Omental fat pad (tissue), 4 donors: ENCODE measurements around the gene CDK4. TPM values are rescaled to one million over a fixed set of nuclear protein-coding genes. Genes with fewer than 3 reads are reported as not detected.

Experiments
- ATAC-seq: fragments of 150-250 bp; one replicate; pipeline ENCODE4 v1.9.1; 2016; ENCODE audit warnings: mild to moderate bottlenecking, moderate library complexity; ENCODE audit not compliant: low FRiP score
- DNase-seq: peaks from one replicate; pipeline ENCODE4 v3.0.0-alpha.2; 2019; ENCODE audit warnings: low spot score
- total RNA-seq, 4 donors: library from RNA; depleted of rRNA; stranded (reverse); fragments of >200 nt; gene quantifications; one replicate each; pipeline ENCODE4 v1.1.0, GENCODE V29; 2016
- TF ChIP-seq, protein P1 (sequence below), 3 donors: fragments of 450-650 bp; IDR thresholded peaks; one replicate each; pipeline ENCODE4 v1.5.1; 2016 to 2017; ENCODE audit warnings: antibody characterized with exemption in 3 of 3, mild to moderate bottlenecking in 3 of 3, moderate library complexity in 2 of 3

CDK4 gene
- total RNA-seq = 10 to 100 TPM; 81.9 to 96.2 (median 89.0) TPM

DNA sequence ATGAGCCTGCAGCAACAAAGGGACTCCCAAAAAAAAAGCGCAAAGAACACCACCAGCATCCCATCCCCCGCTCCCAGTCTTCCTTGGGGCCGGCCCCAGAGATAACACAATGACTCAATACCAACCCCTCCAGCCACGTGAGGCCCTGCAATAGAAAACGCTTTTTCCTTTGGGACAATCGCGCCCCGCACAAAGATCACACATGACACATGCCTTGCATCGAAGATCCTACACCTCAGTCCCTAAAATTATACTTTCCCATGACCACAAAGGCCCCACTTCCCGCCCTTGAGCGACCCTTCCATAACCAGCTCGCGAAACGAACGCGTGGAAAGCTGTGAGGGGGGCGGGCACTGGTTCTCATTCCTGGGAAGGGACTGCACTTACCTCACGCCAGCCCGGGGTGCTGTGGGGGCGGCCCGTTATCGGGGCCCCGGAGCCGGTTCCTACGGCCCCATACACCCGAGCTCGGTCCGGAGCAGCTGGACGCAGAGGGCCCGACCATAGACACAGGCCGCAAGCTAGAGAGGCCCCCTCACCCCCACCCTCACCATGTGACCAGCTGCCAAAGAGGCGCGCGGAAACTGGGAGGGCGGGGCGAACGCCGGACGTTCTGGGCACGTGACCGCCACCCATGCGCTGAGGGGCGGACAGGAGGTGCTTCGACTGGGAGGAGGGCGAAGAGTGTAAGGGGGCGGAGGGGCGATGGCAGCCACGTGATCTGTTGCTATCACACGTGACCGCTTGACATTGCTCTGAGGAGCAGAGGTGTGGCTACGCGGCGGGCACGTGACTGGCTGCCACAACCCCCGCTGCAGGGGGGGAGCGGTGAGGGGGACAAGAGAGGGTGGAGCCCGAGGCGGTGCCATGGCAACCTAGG lies at the start of gene CDK4:
Gene CDK4 (minus strand): TSS at position 523 of the 880 bp plus-strand sequence. CDS start 593 bp downstream, outside the sequence.
- TF ChIP-seq, protein P1, sequence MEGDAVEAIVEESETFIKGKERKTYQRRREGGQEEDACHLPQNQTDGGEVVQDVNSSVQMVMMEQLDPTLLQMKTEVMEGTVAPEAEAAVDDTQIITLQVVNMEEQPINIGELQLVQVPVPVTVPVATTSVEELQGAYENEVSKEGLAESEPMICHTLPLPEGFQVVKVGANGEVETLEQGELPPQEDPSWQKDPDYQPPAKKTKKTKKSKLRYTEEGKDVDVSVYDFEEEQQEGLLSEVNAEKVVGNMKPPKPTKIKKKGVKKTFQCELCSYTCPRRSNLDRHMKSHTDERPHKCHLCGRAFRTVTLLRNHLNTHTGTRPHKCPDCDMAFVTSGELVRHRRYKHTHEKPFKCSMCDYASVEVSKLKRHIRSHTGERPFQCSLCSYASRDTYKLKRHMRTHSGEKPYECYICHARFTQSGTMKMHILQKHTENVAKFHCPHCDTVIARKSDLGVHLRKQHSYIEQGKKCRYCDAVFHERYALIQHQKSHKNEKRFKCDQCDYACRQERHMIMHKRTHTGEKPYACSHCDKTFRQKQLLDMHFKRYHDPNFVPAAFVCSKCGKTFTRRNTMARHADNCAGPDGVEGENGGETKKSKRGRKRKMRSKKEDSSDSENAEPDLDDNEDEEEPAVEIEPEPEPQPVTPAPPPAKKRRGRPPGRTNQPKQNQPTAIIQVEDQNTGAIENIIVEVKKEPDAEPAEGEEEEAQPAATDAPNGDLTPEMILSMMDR (IDR thresholded peaks at IDR 0.05) = no peak
- peak; percentile 94 for DNase-seq
- ATAC-seq = peak; percentile 90

DNA sequence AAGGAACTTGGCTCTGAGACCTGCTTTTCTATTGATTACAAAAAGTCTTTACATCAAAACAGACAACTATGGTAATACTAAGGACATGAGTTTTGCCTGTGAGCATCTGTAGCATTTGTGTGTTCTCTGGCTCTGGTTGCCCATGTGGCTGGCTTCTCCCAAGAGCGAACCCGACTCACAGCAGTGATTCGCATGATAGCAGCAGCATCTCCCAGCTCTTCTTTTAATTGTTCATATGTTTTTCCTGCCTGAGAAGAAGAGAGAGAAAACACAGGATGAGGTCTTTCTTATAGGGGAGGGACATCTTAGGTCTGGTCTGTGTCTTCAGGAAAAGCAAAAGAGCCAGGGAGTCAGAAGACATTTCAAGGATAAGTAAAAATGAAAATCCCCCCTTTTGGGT lies 48.9 kb upstream of the CDK4 start:
- TF ChIP-seq, protein P1 (IDR thresholded peaks at IDR 0.05) = no peak
- ATAC-seq (no peak), DNase-seq (no peak)

DNA sequence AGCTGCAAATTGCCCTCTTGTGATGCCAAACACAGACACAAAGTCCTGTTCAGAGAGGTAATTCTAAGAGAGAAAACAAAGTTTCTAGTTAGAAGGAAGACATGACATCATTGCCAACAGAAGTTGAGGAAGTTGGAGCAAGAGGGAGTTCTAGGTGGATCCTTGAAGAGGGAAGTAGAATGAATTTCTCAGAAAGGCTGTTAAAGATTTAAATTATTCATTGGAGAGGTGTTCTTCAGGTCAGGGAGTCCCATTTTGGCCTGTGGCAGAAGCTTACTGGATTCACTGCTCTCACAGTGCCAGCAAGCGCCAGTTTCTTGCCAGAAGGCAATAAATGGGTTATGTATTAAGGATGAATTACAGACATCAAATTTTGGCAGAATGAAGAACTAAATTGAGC lies 45.8 kb upstream of the CDK4 start:
- TF ChIP-seq, protein P1 (IDR thresholded peaks at IDR 0.05) = no peak
- DNase-seq (no peak), ATAC-seq (no peak)

DNA sequence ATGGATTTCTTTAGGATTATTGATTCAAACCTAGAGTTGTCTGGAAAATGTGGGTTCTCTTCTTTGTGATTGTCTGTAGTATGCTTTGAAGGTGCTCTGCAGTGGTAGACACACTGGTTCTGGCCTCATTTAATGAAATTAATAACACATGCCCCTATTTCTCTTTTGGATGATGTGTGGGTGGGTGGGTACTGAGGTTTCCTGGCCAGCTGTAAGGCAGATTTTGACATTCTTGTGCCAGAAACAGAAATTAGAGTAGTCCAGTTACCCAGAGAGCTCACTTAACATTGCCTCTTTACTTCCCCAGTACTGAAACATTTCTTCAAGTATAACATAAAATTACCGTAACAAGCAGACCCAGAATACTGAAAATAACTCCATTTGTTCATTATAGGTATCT lies 44.9 kb upstream of the CDK4 start:
- TF ChIP-seq, protein P1 (IDR thresholded peaks at IDR 0.05) = no peak
- ATAC-seq (no peak), DNase-seq (no peak)

DNA sequence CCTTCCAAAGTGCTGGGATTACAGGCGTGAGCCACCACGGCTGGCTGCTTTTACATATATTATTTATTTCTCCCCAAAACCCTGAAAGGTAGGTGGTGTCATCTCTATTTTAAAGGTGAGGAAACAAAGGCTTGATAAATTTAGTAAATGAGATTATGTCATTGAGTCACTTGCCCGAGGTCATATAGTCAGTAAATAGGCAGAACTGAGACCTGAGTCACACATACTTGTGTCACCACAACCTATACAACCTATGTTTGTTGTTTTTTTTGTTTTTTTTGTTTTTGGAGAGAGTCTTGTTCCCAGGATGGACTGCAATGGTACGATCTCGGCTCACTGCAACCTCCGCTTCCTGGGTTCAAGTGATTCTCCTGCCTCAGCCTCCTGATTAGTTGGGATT lies 43.2 kb upstream of the CDK4 start:
- ATAC-seq (no peak), DNase-seq (no peak)
- TF ChIP-seq, protein P1 (IDR thresholded peaks at IDR 0.05) = no peak

DNA sequence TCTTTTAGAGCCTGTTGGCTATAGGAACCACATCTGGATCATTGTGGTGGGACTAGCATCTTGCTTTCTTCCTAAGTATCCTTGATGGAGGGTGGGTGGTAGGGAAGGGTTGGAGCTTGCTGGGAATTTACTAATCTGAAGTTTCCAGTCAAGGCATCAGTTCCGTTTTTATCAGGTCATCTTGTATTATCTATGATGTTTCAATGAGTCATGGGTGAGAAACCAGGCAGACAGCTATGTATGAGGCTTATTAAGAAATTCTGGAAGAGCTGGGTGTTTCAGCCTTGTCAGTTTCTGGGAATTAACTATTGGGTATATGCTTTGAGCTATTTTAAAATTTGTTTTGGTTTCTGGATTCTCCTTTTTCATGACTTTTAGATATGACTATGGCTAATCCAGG lies 41.8 kb upstream of the CDK4 start:
- DNase-seq (no peak), ATAC-seq (peak; percentile 91)
- TF ChIP-seq, protein P1 (IDR thresholded peaks at IDR 0.05) = no peak

DNA sequence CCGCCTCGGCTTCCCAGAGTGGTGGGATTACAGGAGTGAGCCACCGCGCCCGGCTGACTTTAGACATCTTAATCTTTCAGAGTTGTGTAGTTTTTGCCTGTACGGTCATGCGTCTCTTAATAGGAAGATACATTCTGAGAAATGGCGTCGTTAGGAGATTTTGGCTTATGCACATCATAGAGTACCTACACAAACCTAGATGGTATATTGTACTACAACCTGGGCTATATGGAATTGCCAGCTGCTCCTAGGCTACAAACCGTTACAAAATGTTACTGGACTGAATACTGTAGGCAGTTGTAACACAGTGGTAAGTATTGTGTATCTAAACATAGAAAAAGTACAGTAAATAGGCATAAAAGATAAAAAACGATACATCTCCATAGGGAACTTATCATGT lies 31.8 kb upstream of the CDK4 start:
- TF ChIP-seq, protein P1 (IDR thresholded peaks at IDR 0.05) = no peak
- no peak for ATAC-seq
- no peak for DNase-seq
